ENCODE measurements around the gene SLC6A4.
"Not testable (repeated sequence)": the region's sequence is repeated elsewhere in the genome, so short reads cannot be mapped to it uniquely, and the experiment has no call there.

Gene SLC6A4

GRCh38 chr17:30239089-30239462, 3.6 kb upstream of the SLC6A4 start:
- no peak for DNase-seq (ENCODE audit: low read depth in 2 of 2, low spot score in 1 of 2)

GRCh38 chr17:30238387-30239088, 3.0 kb upstream of the SLC6A4 start:
- DNase-seq (ENCODE audit: low read depth in 2 of 2, low spot score in 1 of 2), result no peak

GRCh38 chr17:30238003-30238344, 2.5 kb upstream of the SLC6A4 start:
- no peak for DNase-seq (ENCODE audit: low read depth in 2 of 2, low spot score in 1 of 2)

GRCh38 chr17:30237296-30238002, 2.0 kb upstream of the SLC6A4 start:
- no peak for DNase-seq (ENCODE audit: low read depth in 2 of 2, low spot score in 1 of 2)

- DNase-seq (ENCODE audit: low read depth in 2 of 2, low spot score in 1 of 2), result no peak
Measured at GRCh38 chr17:30236766-30237165, 1.3 kb upstream of the SLC6A4 start.

GRCh38 chr17:30236297-30236624, 764 bp upstream of the SLC6A4 start:
- no peak for DNase-seq (ENCODE audit: low read depth in 2 of 2, low spot score in 1 of 2)

- DNase-seq (ENCODE audit: low read depth in 2 of 2, low spot score in 1 of 2), result no peak
Measured at GRCh38 chr17:30234964-30235363, 533 bp downstream of the SLC6A4 start.

GRCh38 chr17:30234296-30234695, 1.2 kb downstream of the SLC6A4 start:
- DNase-seq (ENCODE audit: low read depth in 2 of 2, low spot score in 1 of 2), result no peak

- no peak for DNase-seq (ENCODE audit: low read depth in 2 of 2, low spot score in 1 of 2)
Measured at GRCh38 chr17:30232824-30233427, 2.6 kb downstream of the SLC6A4 start.

- no peak for DNase-seq (ENCODE audit: low read depth in 2 of 2, low spot score in 1 of 2)
Measured at GRCh38 chr17:30232015-30232823, 3.3 kb downstream of the SLC6A4 start.

GRCh38 chr17:30230596-30231125, 4.8 kb downstream of the SLC6A4 start:
- DNase-seq (ENCODE audit: low read depth in 2 of 2, low spot score in 1 of 2), result no peak

GRCh38 chr17:30230009-30230408, 5.5 kb downstream of the SLC6A4 start:
- DNase-seq (ENCODE audit: low read depth in 2 of 2, low spot score in 1 of 2), result not testable (repeated sequence)

GRCh38 chr17:30229012-30229411, 6.5 kb downstream of the SLC6A4 start:
- DNase-seq (ENCODE audit: low read depth in 2 of 2, low spot score in 1 of 2), result no peak

GRCh38 chr17:30228011-30228410, 7.5 kb downstream of the SLC6A4 start:
- no peak for DNase-seq (ENCODE audit: low read depth in 2 of 2, low spot score in 1 of 2)

GRCh38 chr17:30226878-30227277, 8.6 kb downstream of the SLC6A4 start:
- no peak for DNase-seq (ENCODE audit: low read depth in 2 of 2, low spot score in 1 of 2)

- no peak for DNase-seq (ENCODE audit: low read depth in 2 of 2, low spot score in 1 of 2)
Measured at GRCh38 chr17:30225919-30226553, 9.5 kb downstream of the SLC6A4 start.

GRCh38 chr17:30225112-30225511, 10.4 kb downstream of the SLC6A4 start:
- no peak for DNase-seq (ENCODE audit: low read depth in 2 of 2, low spot score in 1 of 2)

- no peak for DNase-seq (ENCODE audit: low read depth in 2 of 2, low spot score in 1 of 2)
Measured at GRCh38 chr17:30224419-30224960, 11.0 kb downstream of the SLC6A4 start.

GRCh38 chr17:30222721-30223175, 12.7 kb downstream of the SLC6A4 start:
- DNase-seq (ENCODE audit: low read depth in 2 of 2, low spot score in 1 of 2), result no peak

- no peak for DNase-seq (ENCODE audit: low read depth in 2 of 2, low spot score in 1 of 2)
Measured at GRCh38 chr17:30222251-30222650, 13.2 kb downstream of the SLC6A4 start.

GRCh38 chr17:30221346-30221745, 14.2 kb downstream of the SLC6A4 start:
- DNase-seq (ENCODE audit: low read depth in 2 of 2, low spot score in 1 of 2), result no peak
